GM23338 (cell line): ENCODE data around the gene EBF4. TPM values are rescaled to one million over a fixed set of nuclear protein-coding genes. Genes with fewer than 3 reads are reported as not detected.

ENCODE experiments used
- ATAC-seq: fragments of 200-7000 bp; cut with Tn5 transposase; 3 replicates; pipeline ENCODE4 v1.9.1; 2020
- DNase-seq: peaks from one replicate; pipeline ENCODE4 v3.0.0-alpha.2; 2015; ENCODE audit warnings: low spot score
- H2AFZ ChIP-seq: fragments of 200-600 bp; sonication (generic); 2 replicates; pipeline ENCODE4 v1.8.0; 2016; ENCODE audit warnings: antibody characterized with exemption, mild to moderate bottlenecking, moderate library complexity
- H3F3A ChIP-seq: fragments of 200-600 bp; sonication (generic); replicated peaks from 2 replicates; pipeline ENCODE4 v1.8.0; 2017; ENCODE audit warnings: antibody characterized with exemption, mixed run types, low read depth
- H3K27ac ChIP-seq: fragments of 200-600 bp; sonication (generic); 2 replicates; pipeline ENCODE4 v1.6.1; 2016; ENCODE audit warnings: low read depth
- H3K27me3 ChIP-seq: fragments of 200-600 bp; sonication (generic); 2 replicates; pipeline ENCODE4 v1.8.0; 2016; ENCODE audit warnings: mild to moderate bottlenecking, mixed run types, moderate library complexity; ENCODE audit not compliant: insufficient read depth
- H3K36me3 ChIP-seq: fragments of 200-600 bp; sonication (generic); 2 replicates; pipeline ENCODE4 v1.8.0; 2016; ENCODE audit warnings: mild to moderate bottlenecking; ENCODE audit not compliant: insufficient read depth
- H3K4me1 ChIP-seq: fragments of 200-600 bp; sonication (generic); 2 replicates; pipeline ENCODE4 v1.8.0; 2016; ENCODE audit warnings: mild to moderate bottlenecking, moderate library complexity; ENCODE audit not compliant: insufficient read depth
- H3K4me2 ChIP-seq: fragments of 200-600 bp; sonication (generic); 2 replicates; pipeline ENCODE4 v1.7.1; 2017; ENCODE audit warnings: mixed run types
- H3K4me3 ChIP-seq: fragments of 200-600 bp; sonication (generic); 2 replicates; pipeline ENCODE4 v1.6.1; 2016; ENCODE audit warnings: mixed run types
- H3K79me2 ChIP-seq: fragments of 200-600 bp; sonication (generic); replicated peaks from 2 replicates; pipeline ENCODE4 v1.8.0; 2017; ENCODE audit warnings: mild to moderate bottlenecking; ENCODE audit not compliant: insufficient read depth
- H3K9me2 ChIP-seq: fragments of 200-600 bp; sonication (generic); 2 replicates; pipeline ENCODE4 v1.8.0; 2017; ENCODE audit not compliant: insufficient read depth
- H4K20me1 ChIP-seq: fragments of 200-600 bp; sonication (generic); replicated peaks from 2 replicates; pipeline ENCODE4 v1.8.0; 2017; ENCODE audit warnings: mild to moderate bottlenecking; ENCODE audit not compliant: insufficient read depth
- H3K27ac Mint-ChIP-seq: 2 replicates; pipeline ENCODE4 v1.8.0; 2020; ENCODE audit warnings: inconsistent platforms, mild to moderate bottlenecking, moderate library complexity, mixed read lengths
- H3K27me3 Mint-ChIP-seq: 3 replicates; pipeline ENCODE4 v1.8.0; 2022; ENCODE audit warnings: low read depth, mild to moderate bottlenecking, moderate library complexity, mixed read lengths, inconsistent platforms; ENCODE audit not compliant: insufficient read depth, poor library complexity
- H3K36me3 Mint-ChIP-seq: 3 replicates; pipeline ENCODE4 v1.8.0; 2021; ENCODE audit warnings: low read depth, mild to moderate bottlenecking, inconsistent platforms, moderate library complexity, mixed read lengths
- H3K4me1 Mint-ChIP-seq: 3 replicates; pipeline ENCODE4 v1.8.0; 2020; ENCODE audit warnings: mild to moderate bottlenecking, inconsistent platforms, mixed read lengths
- H3K4me3 Mint-ChIP-seq: 3 replicates; pipeline ENCODE4 v1.8.0; 2021; ENCODE audit warnings: moderate library complexity, mild to moderate bottlenecking, inconsistent platforms, mixed read lengths
- H3K9me3 Mint-ChIP-seq: 3 replicates; pipeline ENCODE4 v1.8.0; 2020; ENCODE audit warnings: moderate library complexity, mild to moderate bottlenecking, inconsistent platforms, mixed read lengths
- CREB1 ChIP-seq: fragments of 250-450 bp; sonication (Bioruptor Pico); IDR thresholded peaks from 2 replicates; pipeline ENCODE4 v1.5.0; 2020; ENCODE audit warnings: low read depth, mild to moderate bottlenecking, moderate library complexity
- EZH2 ChIP-seq: fragments of 200-600 bp; sonication (generic); IDR thresholded peaks from one replicate; pipeline ENCODE4 v1.8.0; 2017; ENCODE audit warnings: antibody characterized with exemption, mild to moderate bottlenecking, low read depth; ENCODE audit not compliant: unreplicated experiment
- EZH2phosphoT487 ChIP-seq: fragments of 200-600 bp; sonication (generic); IDR thresholded peaks from one replicate; pipeline ENCODE4 v1.8.1; 2018; ENCODE audit warnings: antibody characterized with exemption; ENCODE audit not compliant: unreplicated experiment
- JUNB ChIP-seq: IDR thresholded peaks from one replicate; pipeline ENCODE4 v1.6.1; 2016; ENCODE audit warnings: antibody characterized with exemption; ENCODE audit not compliant: unreplicated experiment
- NANOG ChIP-seq: IDR thresholded peaks from 2 replicates; pipeline ENCODE4 v1.6.1; 2016; ENCODE audit warnings: antibody characterized with exemption, borderline replicate concordance
- POLR2AphosphoS5 ChIP-seq: IDR thresholded peaks from 2 replicates; pipeline ENCODE4 v1.6.1; 2016; ENCODE audit warnings: antibody characterized with exemption, low read depth
- STAT1 ChIP-seq: IDR thresholded peaks from one replicate; pipeline ENCODE4 v1.6.1; 2016; ENCODE audit warnings: antibody characterized with exemption; ENCODE audit not compliant: unreplicated experiment
- ZNF114 ChIP-seq: fragments of 250-450 bp; sonication (Bioruptor Pico); IDR thresholded peaks from 2 replicates; pipeline ENCODE4 v1.5.0; 2020; ENCODE audit warnings: mild to moderate bottlenecking, moderate library complexity
- ZNF331 ChIP-seq: fragments of 250-450 bp; sonication (Bioruptor Pico); IDR thresholded peaks from 2 replicates; pipeline ENCODE4 v1.5.0; 2020; ENCODE audit warnings: low read depth, mild to moderate bottlenecking, moderate library complexity
- polyA plus RNA-seq: library from polyadenylated mRNA; unstranded; fragments of >200 nt; fragmentation: Nextera tagmentation; extraction: Ambion mirVana; gene quantifications from 2 replicates; pipeline ENCODE4 v1.2.1, GENCODE V29; 2016
- total RNA-seq: library from RNA; depleted of rRNA; stranded (reverse); fragments of >200 nt; shearing (Covaris generic); gene quantifications from 2 replicates; pipeline ENCODE4 v1.2.3, GENCODE V29; 2014
- TF ChIP-seq, protein P1 (sequence below): IDR thresholded peaks from one replicate; pipeline ENCODE4 v1.6.1; 2018; ENCODE audit warnings: antibody characterized with exemption; ENCODE audit not compliant: unreplicated experiment
- TF ChIP-seq, protein P2 (sequence below): fragments of 250-450 bp; sonication (Bioruptor Pico); IDR thresholded peaks from 2 replicates; pipeline ENCODE4 v1.5.0; 2020; ENCODE audit warnings: mild to moderate bottlenecking, moderate library complexity
- TF ChIP-seq, protein P3 (sequence below), 2 experiments: fragments of 200-600 bp in 1 of 2; sonication (generic) in 1 of 2; conservative IDR thresholded peaks; 2 replicates each; pipeline versions ENCODE4 v1.5.1 to v1.6.1; 2016 to 2017; ENCODE audit warnings: antibody characterized with exemption in 2 of 2, low read depth in 2 of 2, mild to moderate bottlenecking in 2 of 2, moderate library complexity in 1 of 2
- TF ChIP-seq, protein P4 (sequence below): IDR thresholded peaks from 2 replicates; pipeline ENCODE4 v1.6.1; 2016; ENCODE audit warnings: antibody characterized with exemption

Gene EBF4
- total and polyA plus RNA-seq, 2 experiments from 2014 or later: 0.66 to 1.6 TPM

DNA sequence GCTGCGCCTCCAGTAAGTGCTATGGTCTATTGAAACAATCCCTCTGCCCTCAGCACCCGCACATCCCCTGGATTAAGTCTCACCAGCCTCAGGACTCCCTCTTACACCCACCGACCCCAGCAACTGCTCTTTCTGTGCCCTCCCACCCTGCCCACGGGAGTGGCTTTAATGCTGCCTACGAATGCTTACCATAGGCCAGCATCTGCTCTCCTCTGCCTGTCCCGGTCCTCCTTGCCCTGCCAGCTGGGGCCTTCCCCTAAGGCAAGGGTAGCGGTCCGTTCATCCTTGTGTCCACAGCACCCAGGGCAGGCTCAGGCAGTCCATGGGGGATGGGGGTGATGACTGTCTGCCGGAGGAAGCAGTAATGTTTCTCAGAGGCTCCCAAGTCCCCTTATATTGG is 4.1 kb downstream of the EBF4 start:
- Histone ChIP-seq H3K27me3 (peaks cover 90% of the 10 kb centered on the region), H3K79me2 (no peaks in the 10 kb centered on the region), H3K4me2 (no peak overlapping the region), H3K4me3 (no peak overlapping the region), H3K4me1 (peaks cover 26% of the 10 kb centered on the region; the same call in 1 of the 2 replicates), H3K36me3 (no peaks in the 10 kb centered on the region), H2AFZ (no peak overlapping the region), H3K9me2 (no peaks in the 10 kb centered on the region), H4K20me1 (peaks cover 10% of the 10 kb centered on the region; the same call in 1 of the 2 replicates), H3K27ac (no peak overlapping the region), H3F3A (peaks cover 3% of the 10 kb centered on the region; the same call in 1 of the 2 replicates)
- DNase-seq (no peak), ATAC-seq (no peak)
- Mint-ChIP-seq H3K27ac (no peak overlapping the region), H3K9me3 (peaks cover 4% of the 10 kb centered on the region; the same call in 2 of the 3 replicates), H3K36me3 (peaks cover 7% of the 10 kb centered on the region; the same call in 1 of the 3 replicates), H3K27me3 (peaks cover 72% of the 10 kb centered on the region), H3K4me1 (peaks cover 48% of the 10 kb centered on the region), H3K4me3 (no peak overlapping the region)
- TF ChIP-seq, protein P1, sequence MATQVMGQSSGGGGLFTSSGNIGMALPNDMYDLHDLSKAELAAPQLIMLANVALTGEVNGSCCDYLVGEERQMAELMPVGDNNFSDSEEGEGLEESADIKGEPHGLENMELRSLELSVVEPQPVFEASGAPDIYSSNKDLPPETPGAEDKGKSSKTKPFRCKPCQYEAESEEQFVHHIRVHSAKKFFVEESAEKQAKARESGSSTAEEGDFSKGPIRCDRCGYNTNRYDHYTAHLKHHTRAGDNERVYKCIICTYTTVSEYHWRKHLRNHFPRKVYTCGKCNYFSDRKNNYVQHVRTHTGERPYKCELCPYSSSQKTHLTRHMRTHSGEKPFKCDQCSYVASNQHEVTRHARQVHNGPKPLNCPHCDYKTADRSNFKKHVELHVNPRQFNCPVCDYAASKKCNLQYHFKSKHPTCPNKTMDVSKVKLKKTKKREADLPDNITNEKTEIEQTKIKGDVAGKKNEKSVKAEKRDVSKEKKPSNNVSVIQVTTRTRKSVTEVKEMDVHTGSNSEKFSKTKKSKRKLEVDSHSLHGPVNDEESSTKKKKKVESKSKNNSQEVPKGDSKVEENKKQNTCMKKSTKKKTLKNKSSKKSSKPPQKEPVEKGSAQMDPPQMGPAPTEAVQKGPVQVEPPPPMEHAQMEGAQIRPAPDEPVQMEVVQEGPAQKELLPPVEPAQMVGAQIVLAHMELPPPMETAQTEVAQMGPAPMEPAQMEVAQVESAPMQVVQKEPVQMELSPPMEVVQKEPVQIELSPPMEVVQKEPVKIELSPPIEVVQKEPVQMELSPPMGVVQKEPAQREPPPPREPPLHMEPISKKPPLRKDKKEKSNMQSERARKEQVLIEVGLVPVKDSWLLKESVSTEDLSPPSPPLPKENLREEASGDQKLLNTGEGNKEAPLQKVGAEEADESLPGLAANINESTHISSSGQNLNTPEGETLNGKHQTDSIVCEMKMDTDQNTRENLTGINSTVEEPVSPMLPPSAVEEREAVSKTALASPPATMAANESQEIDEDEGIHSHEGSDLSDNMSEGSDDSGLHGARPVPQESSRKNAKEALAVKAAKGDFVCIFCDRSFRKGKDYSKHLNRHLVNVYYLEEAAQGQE: no peak
- TF ChIP-seq STAT1 (no peak), POLR2AphosphoS5 (no peak), ZNF331 (no peak), JUNB (no peak), ZNF114 (CRISPR knock-in tag) (no peak), CREB1 (CRISPR knock-in tag) (no peak), EZH2 (no peak), NANOG (no peak), EZH2phosphoT487 (no peak)
- TF ChIP-seq, protein P2, sequence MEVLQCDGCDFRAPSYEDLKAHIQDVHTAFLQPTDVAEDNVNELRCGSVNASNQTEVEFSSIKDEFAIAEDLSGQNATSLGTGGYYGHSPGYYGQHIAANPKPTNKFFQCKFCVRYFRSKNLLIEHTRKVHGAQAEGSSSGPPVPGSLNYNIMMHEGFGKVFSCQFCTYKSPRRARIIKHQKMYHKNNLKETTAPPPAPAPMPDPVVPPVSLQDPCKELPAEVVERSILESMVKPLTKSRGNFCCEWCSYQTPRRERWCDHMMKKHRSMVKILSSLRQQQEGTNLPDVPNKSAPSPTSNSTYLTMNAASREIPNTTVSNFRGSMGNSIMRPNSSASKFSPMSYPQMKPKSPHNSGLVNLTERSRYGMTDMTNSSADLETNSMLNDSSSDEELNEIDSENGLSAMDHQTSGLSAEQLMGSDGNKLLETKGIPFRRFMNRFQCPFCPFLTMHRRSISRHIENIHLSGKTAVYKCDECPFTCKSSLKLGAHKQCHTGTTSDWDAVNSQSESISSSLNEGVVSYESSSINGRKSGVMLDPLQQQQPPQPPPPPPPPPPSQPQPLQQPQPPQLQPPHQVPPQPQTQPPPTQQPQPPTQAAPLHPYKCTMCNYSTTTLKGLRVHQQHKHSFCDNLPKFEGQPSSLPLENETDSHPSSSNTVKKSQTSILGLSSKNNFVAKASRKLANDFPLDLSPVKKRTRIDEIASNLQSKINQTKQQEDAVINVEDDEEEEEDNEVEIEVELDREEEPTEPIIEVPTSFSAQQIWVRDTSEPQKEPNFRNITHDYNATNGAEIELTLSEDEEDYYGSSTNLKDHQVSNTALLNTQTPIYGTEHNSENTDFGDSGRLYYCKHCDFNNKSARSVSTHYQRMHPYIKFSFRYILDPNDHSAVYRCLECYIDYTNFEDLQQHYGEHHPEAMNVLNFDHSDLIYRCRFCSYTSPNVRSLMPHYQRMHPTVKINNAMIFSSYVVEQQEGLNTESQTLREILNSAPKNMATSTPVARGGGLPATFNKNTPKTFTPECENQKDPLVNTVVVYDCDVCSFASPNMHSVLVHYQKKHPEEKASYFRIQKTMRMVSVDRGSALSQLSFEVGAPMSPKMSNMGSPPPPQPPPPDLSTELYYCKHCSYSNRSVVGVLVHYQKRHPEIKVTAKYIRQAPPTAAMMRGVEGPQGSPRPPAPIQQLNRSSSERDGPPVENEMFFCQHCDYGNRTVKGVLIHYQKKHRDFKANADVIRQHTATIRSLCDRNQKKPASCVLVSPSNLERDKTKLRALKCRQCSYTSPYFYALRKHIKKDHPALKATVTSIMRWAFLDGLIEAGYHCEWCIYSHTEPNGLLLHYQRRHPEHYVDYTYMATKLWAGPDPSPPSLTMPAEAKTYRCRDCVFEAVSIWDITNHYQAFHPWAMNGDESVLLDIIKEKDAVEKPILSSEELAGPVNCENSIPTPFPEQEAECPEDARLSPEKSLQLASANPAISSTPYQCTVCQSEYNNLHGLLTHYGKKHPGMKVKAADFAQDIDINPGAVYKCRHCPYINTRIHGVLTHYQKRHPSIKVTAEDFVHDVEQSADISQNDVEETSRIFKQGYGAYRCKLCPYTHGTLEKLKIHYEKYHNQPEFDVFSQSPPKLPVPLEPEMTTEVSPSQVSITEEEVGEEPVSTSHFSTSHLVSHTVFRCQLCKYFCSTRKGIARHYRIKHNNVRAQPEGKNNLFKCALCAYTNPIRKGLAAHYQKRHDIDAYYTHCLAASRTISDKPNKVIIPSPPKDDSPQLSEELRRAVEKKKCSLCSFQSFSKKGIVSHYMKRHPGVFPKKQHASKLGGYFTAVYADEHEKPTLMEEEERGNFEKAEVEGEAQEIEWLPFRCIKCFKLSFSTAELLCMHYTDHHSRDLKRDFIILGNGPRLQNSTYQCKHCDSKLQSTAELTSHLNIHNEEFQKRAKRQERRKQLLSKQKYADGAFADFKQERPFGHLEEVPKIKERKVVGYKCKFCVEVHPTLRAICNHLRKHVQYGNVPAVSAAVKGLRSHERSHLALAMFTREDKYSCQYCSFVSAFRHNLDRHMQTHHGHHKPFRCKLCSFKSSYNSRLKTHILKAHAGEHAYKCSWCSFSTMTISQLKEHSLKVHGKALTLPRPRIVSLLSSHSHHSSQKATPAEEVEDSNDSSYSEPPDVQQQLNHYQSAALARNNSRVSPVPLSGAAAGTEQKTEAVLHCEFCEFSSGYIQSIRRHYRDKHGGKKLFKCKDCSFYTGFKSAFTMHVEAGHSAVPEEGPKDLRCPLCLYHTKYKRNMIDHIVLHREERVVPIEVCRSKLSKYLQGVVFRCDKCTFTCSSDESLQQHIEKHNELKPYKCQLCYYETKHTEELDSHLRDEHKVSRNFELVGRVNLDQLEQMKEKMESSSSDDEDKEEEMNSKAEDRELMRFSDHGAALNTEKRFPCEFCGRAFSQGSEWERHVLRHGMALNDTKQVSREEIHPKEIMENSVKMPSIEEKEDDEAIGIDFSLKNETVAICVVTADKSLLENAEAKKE (CRISPR knock-in tag): no peak
- TF ChIP-seq, protein P3, sequence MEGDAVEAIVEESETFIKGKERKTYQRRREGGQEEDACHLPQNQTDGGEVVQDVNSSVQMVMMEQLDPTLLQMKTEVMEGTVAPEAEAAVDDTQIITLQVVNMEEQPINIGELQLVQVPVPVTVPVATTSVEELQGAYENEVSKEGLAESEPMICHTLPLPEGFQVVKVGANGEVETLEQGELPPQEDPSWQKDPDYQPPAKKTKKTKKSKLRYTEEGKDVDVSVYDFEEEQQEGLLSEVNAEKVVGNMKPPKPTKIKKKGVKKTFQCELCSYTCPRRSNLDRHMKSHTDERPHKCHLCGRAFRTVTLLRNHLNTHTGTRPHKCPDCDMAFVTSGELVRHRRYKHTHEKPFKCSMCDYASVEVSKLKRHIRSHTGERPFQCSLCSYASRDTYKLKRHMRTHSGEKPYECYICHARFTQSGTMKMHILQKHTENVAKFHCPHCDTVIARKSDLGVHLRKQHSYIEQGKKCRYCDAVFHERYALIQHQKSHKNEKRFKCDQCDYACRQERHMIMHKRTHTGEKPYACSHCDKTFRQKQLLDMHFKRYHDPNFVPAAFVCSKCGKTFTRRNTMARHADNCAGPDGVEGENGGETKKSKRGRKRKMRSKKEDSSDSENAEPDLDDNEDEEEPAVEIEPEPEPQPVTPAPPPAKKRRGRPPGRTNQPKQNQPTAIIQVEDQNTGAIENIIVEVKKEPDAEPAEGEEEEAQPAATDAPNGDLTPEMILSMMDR (conservative IDR thresholded peaks at IDR 0.05; ENCODE audit: low read depth in 2 of 2): no peak
- TF ChIP-seq, protein P4, sequence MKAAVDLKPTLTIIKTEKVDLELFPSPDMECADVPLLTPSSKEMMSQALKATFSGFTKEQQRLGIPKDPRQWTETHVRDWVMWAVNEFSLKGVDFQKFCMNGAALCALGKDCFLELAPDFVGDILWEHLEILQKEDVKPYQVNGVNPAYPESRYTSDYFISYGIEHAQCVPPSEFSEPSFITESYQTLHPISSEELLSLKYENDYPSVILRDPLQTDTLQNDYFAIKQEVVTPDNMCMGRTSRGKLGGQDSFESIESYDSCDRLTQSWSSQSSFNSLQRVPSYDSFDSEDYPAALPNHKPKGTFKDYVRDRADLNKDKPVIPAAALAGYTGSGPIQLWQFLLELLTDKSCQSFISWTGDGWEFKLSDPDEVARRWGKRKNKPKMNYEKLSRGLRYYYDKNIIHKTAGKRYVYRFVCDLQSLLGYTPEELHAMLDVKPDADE: no peak
